Measurements from ENCODE around the gene SMIM3.

DNA sequence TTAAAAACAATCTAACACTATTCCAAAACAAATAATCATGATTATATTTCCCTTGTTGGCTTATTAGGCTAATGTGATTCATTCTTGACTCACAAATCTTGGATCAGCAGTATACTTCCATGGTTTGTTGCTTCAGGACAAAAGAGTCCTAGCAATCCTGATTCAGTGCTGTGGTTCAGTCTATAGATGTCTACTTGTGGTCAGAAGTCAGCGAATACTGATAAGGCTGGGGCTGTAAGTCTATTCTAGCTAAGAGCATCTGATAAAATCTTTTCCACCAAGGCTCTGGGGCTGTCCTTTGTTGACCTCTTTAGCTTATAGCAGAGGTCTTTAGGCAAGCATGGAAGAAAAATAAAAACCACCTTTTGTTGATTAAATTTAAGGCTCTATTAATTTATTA, 4.4 kb upstream of the SMIM3 start:
- TF ChIP-seq POLR2AphosphoS5 (IDR thresholded peaks at IDR 0.05; ENCODE audit: low read depth, low read length) (no peak), SIN3A (IDR thresholded peaks at IDR 0.05; ENCODE audit: borderline replicate concordance, insufficient read depth, low read length) (no peak)

Data from PFSK-1 (cell line).